ENCODE results near the gene CMPK2.

Gene CMPK2

GRCh38 chr2:6841537-6842287, 24.0 kb downstream of the CMPK2 start:
- DNase-seq, result no peak

GRCh38 chr2:6838673-6839319, 26.9 kb downstream of the CMPK2 start:
- DNase-seq, result no peak

- no peak for DNase-seq
These were observed 30.2 kb downstream of the CMPK2 start for GRCh38 chr2:6835467-6835866.

- DNase-seq, result no peak
These were observed 31.5 kb downstream of the CMPK2 start for GRCh38 chr2:6834163-6834562.

- DNase-seq, result no peak
These were observed 32.5 kb downstream of the CMPK2 start for GRCh38 chr2:6833300-6833604.

- DNase-seq, result no peak
These were observed 33.0 kb downstream of the CMPK2 start for GRCh38 chr2:6832596-6833299.

- DNase-seq, result no peak
These were observed 34.5 kb downstream of the CMPK2 start for GRCh38 chr2:6831229-6831628.

- DNase-seq, result no peak
These were observed 37.5 kb downstream of the CMPK2 start for GRCh38 chr2:6828299-6828584.

GRCh38 chr2:6827566-6828298, 38.0 kb downstream of the CMPK2 start:
- DNase-seq, result peak; percentile 40

- DNase-seq, result no peak
These were observed 39.4 kb downstream of the CMPK2 start for GRCh38 chr2:6826081-6826913.

GRCh38 chr2:6824962-6825361, 40.7 kb downstream of the CMPK2 start:
- DNase-seq, result no peak

- DNase-seq, result no peak
These were observed 42.6 kb downstream of the CMPK2 start for GRCh38 chr2:6823111-6823510.

GRCh38 chr2:6822406-6822805, 43.3 kb downstream of the CMPK2 start:
- no peak for DNase-seq

- no peak for DNase-seq
These were observed 44.7 kb downstream of the CMPK2 start for GRCh38 chr2:6820903-6821584.

GRCh38 chr2:6820236-6820635, 45.5 kb downstream of the CMPK2 start:
- DNase-seq, result no peak

- DNase-seq, result no peak
These were observed 46.0 kb downstream of the CMPK2 start for GRCh38 chr2:6819668-6820067.

- DNase-seq, result no peak
These were observed 47.7 kb downstream of the CMPK2 start for GRCh38 chr2:6818012-6818411.

- no peak for DNase-seq
These were observed 50.8 kb downstream of the CMPK2 start for GRCh38 chr2:6814869-6815268.

- DNase-seq, result no peak
These were observed 51.4 kb downstream of the CMPK2 start for GRCh38 chr2:6814312-6814711.

GRCh38 chr2:6813573-6813972, 52.1 kb downstream of the CMPK2 start:
- DNase-seq, result no peak

- DNase-seq, result no peak
These were observed 52.7 kb downstream of the CMPK2 start for GRCh38 chr2:6812857-6813530.

- DNase-seq, result no peak
These were observed 54.7 kb downstream of the CMPK2 start for GRCh38 chr2:6810961-6811360.

All from right hindlimb (tissue), 1 donor.